ENCODE measurements around the gene CELA2A. TPM values are rescaled to one million over a fixed set of nuclear protein-coding genes. Genes with fewer than 3 reads are reported as not detected.
"Not testable (repeated sequence)": the region's sequence is repeated elsewhere in the genome, so short reads cannot be mapped to it uniquely, and the experiment has no call there.

The CELA2A gene
- total and polyA plus RNA-seq, 2 donors (not counting 1 experiment from before 2014, with no cell fraction given): not detected

DNA sequence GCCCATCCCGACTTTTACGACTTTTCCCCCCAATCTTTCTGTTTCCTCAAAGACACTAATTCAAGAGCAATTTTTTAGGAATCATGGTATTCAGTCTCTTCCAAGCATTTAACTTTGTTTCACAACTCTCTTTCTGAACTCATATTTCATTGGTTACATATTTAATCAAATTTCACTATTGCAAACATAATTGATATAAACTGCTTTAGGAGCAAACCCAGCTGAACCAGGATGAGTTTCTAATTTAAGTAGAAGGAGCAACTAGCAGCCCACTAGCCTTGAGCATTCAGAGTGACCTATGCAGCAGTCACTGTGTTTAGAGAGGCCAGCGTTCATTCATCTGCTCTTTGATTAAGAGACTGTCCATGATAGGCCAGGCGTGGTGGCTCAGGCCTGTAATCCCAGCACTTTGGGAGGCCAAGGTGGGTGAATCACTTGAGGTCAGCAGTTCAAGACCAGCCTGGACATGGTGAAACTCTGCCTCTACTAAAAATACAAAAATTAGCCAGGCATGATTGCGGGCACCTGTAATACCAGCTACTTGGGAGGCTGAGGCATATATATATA, 21.2 kb downstream of the CELA2A start:
- Histone ChIP-seq H3K79me2 (ENCODE audit: control insufficient read depth, insufficient read depth, low read length) (no peaks in the 10 kb centered on the region), H3K4me2 (ENCODE audit: extremely low read depth, insufficient read depth, low read length) (no peak overlapping the region), H3K9ac (ENCODE audit: insufficient read depth, low read length) (no peak overlapping the region), H3K4me3 (replicated peaks in 1 of 4; ENCODE audit: control extremely low read depth in 1 of 4, insufficient read depth in 1 of 4, low read depth in 3 of 4, low read length in 4 of 4) (no peak overlapping the region), H3K9me3 (ENCODE audit: control insufficient read depth, insufficient read depth, low read depth, low read length) (no peaks in the 10 kb centered on the region), H3K27me3 (ENCODE audit: control insufficient read depth, insufficient read depth, low read length) (no peaks in the 10 kb centered on the region), H3K4me1 (ENCODE audit: control insufficient read depth, extremely low read depth, insufficient read depth, low read length) (no peaks in the 10 kb centered on the region), H3K27ac (ENCODE audit: insufficient read depth, low read length) (no peak overlapping the region), H2AFZ (ENCODE audit: low read length) (no peak overlapping the region), H3K36me3 (ENCODE audit: control insufficient read depth, insufficient read depth, low read length) (no peaks in the 10 kb centered on the region), H4K20me1 (ENCODE audit: control insufficient read depth, extremely low read depth, insufficient read depth, low read length) (no peaks in the 10 kb centered on the region)
- peak in 1 of 2 donors; percentile 18 for DNase-seq (ENCODE audit: low read depth in 2 of 2)
- no peak for TF ChIP-seq EZH2 (IDR thresholded peaks at IDR 0.05; ENCODE audit: low read length, missing control alignments)
- TF ChIP-seq, protein P1, sequence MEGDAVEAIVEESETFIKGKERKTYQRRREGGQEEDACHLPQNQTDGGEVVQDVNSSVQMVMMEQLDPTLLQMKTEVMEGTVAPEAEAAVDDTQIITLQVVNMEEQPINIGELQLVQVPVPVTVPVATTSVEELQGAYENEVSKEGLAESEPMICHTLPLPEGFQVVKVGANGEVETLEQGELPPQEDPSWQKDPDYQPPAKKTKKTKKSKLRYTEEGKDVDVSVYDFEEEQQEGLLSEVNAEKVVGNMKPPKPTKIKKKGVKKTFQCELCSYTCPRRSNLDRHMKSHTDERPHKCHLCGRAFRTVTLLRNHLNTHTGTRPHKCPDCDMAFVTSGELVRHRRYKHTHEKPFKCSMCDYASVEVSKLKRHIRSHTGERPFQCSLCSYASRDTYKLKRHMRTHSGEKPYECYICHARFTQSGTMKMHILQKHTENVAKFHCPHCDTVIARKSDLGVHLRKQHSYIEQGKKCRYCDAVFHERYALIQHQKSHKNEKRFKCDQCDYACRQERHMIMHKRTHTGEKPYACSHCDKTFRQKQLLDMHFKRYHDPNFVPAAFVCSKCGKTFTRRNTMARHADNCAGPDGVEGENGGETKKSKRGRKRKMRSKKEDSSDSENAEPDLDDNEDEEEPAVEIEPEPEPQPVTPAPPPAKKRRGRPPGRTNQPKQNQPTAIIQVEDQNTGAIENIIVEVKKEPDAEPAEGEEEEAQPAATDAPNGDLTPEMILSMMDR (conservative IDR thresholded peaks at IDR 0.05 in 1 of 2, IDR thresholded peaks at IDR 0.05 in 1 of 2; ENCODE audit: low read depth in 1 of 2, low read length in 2 of 2): no peak

DNA sequence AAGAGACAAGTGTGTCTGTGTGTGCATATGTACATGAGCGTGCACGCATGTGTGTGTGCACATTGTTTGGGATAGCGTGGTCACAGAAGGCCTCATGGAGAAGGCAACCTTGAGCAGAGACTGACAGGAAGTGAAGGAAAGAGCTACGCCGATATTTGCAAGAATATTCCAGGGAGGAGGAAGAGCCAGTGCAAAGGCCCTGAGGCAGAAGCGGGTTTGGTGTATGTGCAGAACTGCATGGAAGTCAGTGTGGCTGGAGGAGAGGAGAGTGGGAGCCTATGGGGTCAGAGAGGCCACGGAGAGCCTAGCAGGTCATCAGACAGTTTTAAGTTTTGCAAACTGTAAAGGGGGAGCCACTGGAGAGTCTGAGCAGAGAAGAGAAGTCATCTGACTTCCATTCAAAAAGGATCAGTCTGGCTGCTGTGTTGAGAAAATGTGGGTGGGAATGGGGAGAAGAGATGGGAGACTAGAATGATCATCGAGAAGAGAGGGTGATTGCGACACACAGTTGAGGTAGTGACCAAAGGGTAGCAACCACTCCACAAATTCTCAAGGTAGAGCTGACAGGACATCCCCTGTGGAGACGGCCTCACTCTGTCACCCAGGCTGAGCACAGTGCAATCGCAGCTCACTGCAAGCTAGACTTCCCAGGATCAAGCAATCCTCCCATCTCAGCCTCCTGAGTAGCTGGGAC, 23.3 kb downstream of the CELA2A start:
- Histone ChIP-seq H3K9me3 (ENCODE audit: control insufficient read depth, insufficient read depth, low read depth, low read length) (no peaks in the 10 kb centered on the region), H3K4me2 (ENCODE audit: extremely low read depth, insufficient read depth, low read length) (no peak overlapping the region), H3K4me3 (replicated peaks in 1 of 4; ENCODE audit: control extremely low read depth in 1 of 4, insufficient read depth in 1 of 4, low read depth in 3 of 4, low read length in 4 of 4) (no peak overlapping the region), H3K4me1 (ENCODE audit: control insufficient read depth, extremely low read depth, insufficient read depth, low read length) (no peaks in the 10 kb centered on the region), H4K20me1 (ENCODE audit: control insufficient read depth, extremely low read depth, insufficient read depth, low read length) (no peaks in the 10 kb centered on the region), H3K9ac (ENCODE audit: insufficient read depth, low read length) (no peak overlapping the region), H2AFZ (ENCODE audit: low read length) (no peak overlapping the region), H3K79me2 (ENCODE audit: control insufficient read depth, insufficient read depth, low read length) (no peaks in the 10 kb centered on the region), H3K36me3 (ENCODE audit: control insufficient read depth, insufficient read depth, low read length) (no peaks in the 10 kb centered on the region), H3K27ac (ENCODE audit: insufficient read depth, low read length) (no peak overlapping the region), H3K27me3 (ENCODE audit: control insufficient read depth, insufficient read depth, low read length) (no peaks in the 10 kb centered on the region)
- no peak for TF ChIP-seq EZH2 (IDR thresholded peaks at IDR 0.05; ENCODE audit: low read length, missing control alignments)
- TF ChIP-seq, protein P1 (conservative IDR thresholded peaks at IDR 0.05 in 1 of 2, IDR thresholded peaks at IDR 0.05 in 1 of 2; ENCODE audit: low read depth in 1 of 2, low read length in 2 of 2): no peak
- no peak for DNase-seq (ENCODE audit: low read depth in 2 of 2)

DNA sequence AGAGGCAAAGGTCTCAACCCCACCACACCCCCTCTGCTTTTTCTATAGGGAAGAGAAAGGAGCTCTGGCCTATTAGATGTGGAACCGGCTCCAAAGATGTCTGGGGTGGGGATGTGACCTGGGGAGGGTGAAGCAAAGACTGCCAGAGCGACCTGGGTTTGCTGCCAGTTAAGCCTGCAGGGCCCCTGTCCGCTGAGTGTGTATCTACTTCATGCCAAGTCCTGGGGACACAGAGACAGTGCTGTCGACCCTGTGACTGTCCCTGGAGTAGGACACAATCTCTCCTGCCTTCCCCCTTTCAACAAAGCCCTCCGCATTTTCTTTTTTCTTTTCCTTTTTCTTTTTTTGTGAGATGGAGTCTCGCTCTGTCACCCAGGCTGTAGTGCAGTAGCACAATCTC, 25.9 kb downstream of the CELA2A start:
- not testable (repeated sequence) for H3K4me3 ChIP-seq (replicated peaks in 1 of 4; ENCODE audit: control extremely low read depth in 1 of 4, insufficient read depth in 1 of 4, low read depth in 3 of 4, low read length in 4 of 4); H3K27ac ChIP-seq (ENCODE audit: insufficient read depth, low read length); H3K79me2 ChIP-seq (ENCODE audit: control insufficient read depth, insufficient read depth, low read length); DNase-seq (ENCODE audit: low read depth in 2 of 2); H2AFZ ChIP-seq (ENCODE audit: low read length); H4K20me1 ChIP-seq (ENCODE audit: control insufficient read depth, extremely low read depth, insufficient read depth, low read length); H3K9ac ChIP-seq (ENCODE audit: insufficient read depth, low read length); H3K36me3 ChIP-seq (ENCODE audit: control insufficient read depth, insufficient read depth, low read length); H3K9me3 ChIP-seq (ENCODE audit: control insufficient read depth, insufficient read depth, low read depth, low read length); H3K4me1 ChIP-seq (ENCODE audit: control insufficient read depth, extremely low read depth, insufficient read depth, low read length); H3K27me3 ChIP-seq (ENCODE audit: control insufficient read depth, insufficient read depth, low read length); H3K4me2 ChIP-seq (ENCODE audit: extremely low read depth, insufficient read depth, low read length)

DNA sequence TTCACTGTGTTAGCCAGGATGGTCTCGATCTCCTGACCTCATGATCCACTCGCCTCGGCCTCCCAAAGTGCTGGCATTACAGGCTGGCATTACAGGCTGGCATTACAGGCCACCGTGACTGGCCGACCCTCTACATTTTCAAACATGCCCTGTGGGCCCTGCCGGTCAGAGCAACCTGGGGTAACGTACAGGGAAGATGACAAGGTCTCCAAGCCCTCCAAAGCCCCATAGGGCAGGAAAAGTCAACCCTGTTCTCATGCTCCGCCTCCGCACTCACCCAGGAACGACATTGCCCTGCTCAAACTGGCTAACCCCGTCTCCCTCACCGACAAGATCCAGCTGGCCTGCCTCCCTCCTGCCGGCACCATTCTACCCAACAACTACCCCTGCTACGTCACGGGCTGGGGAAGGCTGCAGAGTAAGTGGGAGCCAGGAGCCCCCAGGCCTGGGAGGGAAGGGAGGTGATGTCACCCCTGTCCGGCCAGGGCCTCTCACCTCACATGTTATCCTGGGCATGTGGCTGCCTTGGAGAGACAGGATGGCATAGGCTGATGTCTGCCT, 26.5 kb downstream of the CELA2A start:
- not testable (repeated sequence) for H3K4me3 ChIP-seq (replicated peaks in 1 of 4; ENCODE audit: control extremely low read depth in 1 of 4, insufficient read depth in 1 of 4, low read depth in 3 of 4, low read length in 4 of 4); H3K79me2 ChIP-seq (ENCODE audit: control insufficient read depth, insufficient read depth, low read length); H3K36me3 ChIP-seq (ENCODE audit: control insufficient read depth, insufficient read depth, low read length); H2AFZ ChIP-seq (ENCODE audit: low read length); DNase-seq (ENCODE audit: low read depth in 2 of 2); H3K9ac ChIP-seq (ENCODE audit: insufficient read depth, low read length); H4K20me1 ChIP-seq (ENCODE audit: control insufficient read depth, extremely low read depth, insufficient read depth, low read length); H3K4me2 ChIP-seq (ENCODE audit: extremely low read depth, insufficient read depth, low read length); H3K27me3 ChIP-seq (ENCODE audit: control insufficient read depth, insufficient read depth, low read length); H3K4me1 ChIP-seq (ENCODE audit: control insufficient read depth, extremely low read depth, insufficient read depth, low read length); H3K9me3 ChIP-seq (ENCODE audit: control insufficient read depth, insufficient read depth, low read depth, low read length); H3K27ac ChIP-seq (ENCODE audit: insufficient read depth, low read length)
